Upper lobe of left lung (tissue), 4 donors: ENCODE data around the gene NAA35.
"Not testable (repeated sequence)": the region's sequence is repeated elsewhere in the genome, so short reads cannot be mapped to it uniquely, and the experiment has no call there.

Source experiments
- POLR2A ChIP-seq, 4 donors: fragments of 450-650 bp; IDR thresholded peaks; one replicate each; pipeline ENCODE4 v1.5.1; 2016 to 2017; ENCODE audit warnings: antibody characterized with exemption in 4 of 4, mild to moderate bottlenecking in 2 of 4
- POLR2AphosphoS5 ChIP-seq, 2 donors: sonication (generic); formaldehyde crosslinking; IDR thresholded peaks; one replicate each; pipeline ENCODE4 v1.5.1; 2017; ENCODE audit warnings: antibody characterized with exemption in 2 of 2

- TF ChIP-seq POLR2A, POLR2AphosphoS5 (IDR thresholded peaks at IDR 0.05): not testable (repeated sequence)
These were observed 33.2 kb downstream of the NAA35 start for GRCh38 chr9:85974055-85974547.
